IMR-90 (cell line): ENCODE results near the gene AGTR1. TPM values are rescaled to one million over a fixed set of nuclear protein-coding genes. Genes with fewer than 3 reads are reported as not detected.

Experiments used
- ATAC-seq: fragments of 200-7000 bp; cut with Tn5 transposase; 2 replicates; pipeline ENCODE4 v1.9.1; 2020; ENCODE audit warnings: low read depth, mild to moderate bottlenecking, moderate library complexity
- BruUV-seq: library from RNA; stranded (reverse); fragments of 400-500 nt; replicated peaks from 2 replicates; lab custom pipeline; 2021; lab: Mats Ljungman, UMichigan
- CTCF ChIA-PET: fragments of 300-600 bp; formaldehyde crosslinking; extraction: SDS; loops from one replicate; lab custom pipeline; 2021; ENCODE audit warnings: antibody characterized with exemption; lab: Yijun Ruan, JAX
- POLR2A ChIA-PET: fragments of 300-600 bp; sonication (Branson Sonifier 250); formaldehyde crosslinking; loops from one replicate; lab custom pipeline; 2022; ENCODE audit warnings: antibody characterized with exemption; ENCODE audit not compliant: unreplicated experiment; lab: Charles Lee
- DNase-seq: peaks from one replicate; pipeline ENCODE4 v3.0.0; 2013
- H2AFZ ChIP-seq: replicated peaks from 2 replicates; pipeline ENCODE3; 2013; ENCODE audit warnings: low read length, mild to moderate bottlenecking; ENCODE audit not compliant: poor library complexity
- H2AK5ac ChIP-seq: 2 replicates; pipeline ENCODE4 v1.6.1; 2013; ENCODE audit warnings: low read depth, low read length, inconsistent platforms
- H2AK9ac ChIP-seq: replicated peaks from 2 replicates; pipeline ENCODE3; 2013; ENCODE audit warnings: mild to moderate bottlenecking, low read depth, low read length, moderate library complexity; ENCODE audit not compliant: poor library complexity
- H2BK120ac ChIP-seq: 2 replicates; pipeline ENCODE4 v1.6.1; 2013; ENCODE audit warnings: low read depth, low read length, inconsistent platforms
- H2BK15ac ChIP-seq: 3 replicates; pipeline ENCODE4 v1.6.1; 2013; ENCODE audit warnings: low read depth, low read length, inconsistent platforms
- H2BK20ac ChIP-seq: 2 replicates; pipeline ENCODE4 v1.6.1; 2013; ENCODE audit warnings: low read depth, mild to moderate bottlenecking, inconsistent platforms, low read length, moderate library complexity
- H2BK5ac ChIP-seq: 2 replicates; pipeline ENCODE4 v1.6.1; 2013; ENCODE audit warnings: mild to moderate bottlenecking, low read depth, low read length, inconsistent platforms; ENCODE audit not compliant: poor library complexity, severe bottlenecking
- H3K14ac ChIP-seq: replicated peaks from 2 replicates; pipeline ENCODE4 v1.6.1; 2013; ENCODE audit warnings: low read depth, low read length, inconsistent platforms
- H3K18ac ChIP-seq: 2 replicates; pipeline ENCODE4 v1.6.1; 2013; ENCODE audit warnings: low read depth, low read length, control low read depth
- H3K23ac ChIP-seq: 2 replicates; pipeline ENCODE4 v1.6.1; 2013; ENCODE audit warnings: low read depth, low read length, inconsistent platforms
- H3K27ac ChIP-seq: 2 replicates; pipeline ENCODE4 v1.5.1; 2013; ENCODE audit warnings: mild to moderate bottlenecking, control low read depth, low read length; ENCODE audit not compliant: insufficient read depth
- H3K27me3 ChIP-seq: 2 replicates; pipeline ENCODE4 v1.6.1; 2013; ENCODE audit warnings: low read length; ENCODE audit not compliant: control insufficient read depth, insufficient read depth
- H3K36me3 ChIP-seq: 2 replicates; pipeline ENCODE4 v1.6.1; 2013; ENCODE audit warnings: low read length, mixed read lengths; ENCODE audit not compliant: control insufficient read depth, insufficient read depth
- H3K4ac ChIP-seq: 2 replicates; pipeline ENCODE4 v1.6.1; 2013; ENCODE audit warnings: low read depth, low read length, inconsistent platforms
- H3K4me1 ChIP-seq: 2 replicates; pipeline ENCODE4 v1.6.1; 2013; ENCODE audit warnings: low read length, mixed read lengths; ENCODE audit not compliant: control insufficient read depth, insufficient read depth
- H3K4me2 ChIP-seq: 2 replicates; pipeline ENCODE4 v1.6.1; 2013; ENCODE audit warnings: low read depth, mild to moderate bottlenecking, control low read depth, low read length, moderate library complexity
- H3K4me3 ChIP-seq: 2 replicates; pipeline ENCODE4 v1.5.1; 2013; ENCODE audit warnings: low read depth, mild to moderate bottlenecking, control low read depth, low read length, moderate library complexity; ENCODE audit not compliant: insufficient read depth
- H3K56ac ChIP-seq: 2 replicates; pipeline ENCODE4 v1.6.1; 2013; ENCODE audit warnings: low read length, inconsistent platforms; ENCODE audit not compliant: insufficient read depth; ENCODE audit errors: extremely low read depth
- H3K79me1 ChIP-seq, 2 experiments: 2 replicates each; pipeline ENCODE4 v1.6.1; 2013; ENCODE audit warnings: low read length in 2 of 2, inconsistent platforms in 1 of 2, low read depth in 1 of 2
- H3K9ac ChIP-seq: 2 replicates; pipeline ENCODE4 v1.6.1; 2013; ENCODE audit warnings: low read depth, low read length, control low read depth
- H3K9me1 ChIP-seq: 2 replicates; pipeline ENCODE4 v1.6.1; 2013; ENCODE audit warnings: low read length, inconsistent platforms; ENCODE audit not compliant: insufficient read depth
- H3K9me3 ChIP-seq: 2 replicates; pipeline ENCODE4 v1.6.1; 2013; ENCODE audit warnings: low read length; ENCODE audit not compliant: control insufficient read depth, insufficient read depth
- H4K20me1 ChIP-seq: 2 replicates; pipeline ENCODE4 v1.6.1; 2013; ENCODE audit warnings: low read length, inconsistent platforms; ENCODE audit not compliant: insufficient read depth
- H4K5ac ChIP-seq: 2 replicates; pipeline ENCODE4 v1.6.1; 2013; ENCODE audit warnings: mild to moderate bottlenecking, low read depth, low read length, control low read depth
- H4K8ac ChIP-seq, 2 experiments: 2 replicates each; pipeline ENCODE4 v1.6.1; 2013; ENCODE audit warnings: low read depth in 2 of 2, low read length in 2 of 2, control low read depth in 1 of 2, inconsistent platforms in 1 of 2
- H4K91ac ChIP-seq: 2 replicates; pipeline ENCODE4 v1.6.1; 2013; ENCODE audit warnings: low read depth, low read length, inconsistent platforms; ENCODE audit not compliant: insufficient read depth
- CEBPB ChIP-seq: IDR thresholded peaks from 2 replicates; pipeline ENCODE4 v1.6.1; 2012; ENCODE audit warnings: low read depth, low read length, improper control_type of control experiment
- CHD1 ChIP-seq: IDR thresholded peaks from 2 replicates; pipeline ENCODE4 v1.6.1; 2012; ENCODE audit warnings: low read depth, low read length, improper control_type of control experiment
- CTCF ChIP-seq: conservative IDR thresholded peaks from 2 replicates; pipeline ENCODE4 v1.5.1; 2012; ENCODE audit warnings: mild to moderate bottlenecking, low read depth, low read length, improper control_type of control experiment
- ELK1 ChIP-seq: fragments of 150-350 bp; IDR thresholded peaks from 2 replicates; pipeline ENCODE4 v1.6.1; 2016; ENCODE audit warnings: low read depth, mild to moderate bottlenecking, low read length, moderate library complexity, borderline replicate concordance
- FOS ChIP-seq: fragments of 150-350 bp; IDR thresholded peaks from 2 replicates; pipeline ENCODE4 v1.6.1; 2016; ENCODE audit warnings: low read depth, low read length
- MAFK ChIP-seq: IDR thresholded peaks from 2 replicates; pipeline ENCODE4 v1.6.1; 2012; ENCODE audit warnings: low read depth, low read length, improper control_type of control experiment
- MAZ ChIP-seq: IDR thresholded peaks from 2 replicates; pipeline ENCODE4 v1.6.1; 2012; ENCODE audit warnings: low read depth, mild to moderate bottlenecking, low read length, improper control_type of control experiment, moderate library complexity, borderline replicate concordance
- MXI1 ChIP-seq: IDR thresholded peaks from 2 replicates; pipeline ENCODE4 v1.6.1; 2012; ENCODE audit warnings: low read depth, mild to moderate bottlenecking, low read length, moderate library complexity, borderline replicate concordance
- POLR2A ChIP-seq: IDR thresholded peaks from 2 replicates; pipeline ENCODE4 v1.6.1; 2012; ENCODE audit warnings: mild to moderate bottlenecking, low read depth, low read length
- RFX5 ChIP-seq: IDR thresholded peaks from 2 replicates; pipeline ENCODE4 v1.8.0; 2012; ENCODE audit warnings: low read depth, mild to moderate bottlenecking, low read length, moderate library complexity
- SMC3 ChIP-seq: fragments of 150-350 bp; IDR thresholded peaks from 2 replicates; pipeline ENCODE4 v1.6.1; 2016; ENCODE audit warnings: low read depth, mild to moderate bottlenecking, antibody characterized with exemption, low read length, moderate library complexity
- USF2 ChIP-seq: fragments of 150-350 bp; IDR thresholded peaks from 2 replicates; pipeline ENCODE4 v1.6.1; 2017; ENCODE audit warnings: mild to moderate bottlenecking, antibody characterized with exemption, low read length, low read depth
- WGBS, 2 experiments: methylation state at CpG; one replicate each; pipeline versions ENCODE4 v1.1.5 to v1.1.7; 2013; ENCODE audit warnings: missing lambda C conversion rate in 2 of 2; ENCODE audit not compliant: insufficient read length in 1 of 2; ENCODE audit errors: extremely low coverage in 2 of 2; 5-methylcytosine and 5-hydroxymethylcytosine counted together
- dilution Hi-C: fragments of 300-500 bp; cut with HindIII; formaldehyde crosslinking; loops from one replicate; pipeline ENCODE4 v1.14.3; 2018; ENCODE audit warnings: low sequenced_read_pairs; ENCODE audit not compliant: unreplicated experiment
- in situ Hi-C: fragments of 300-500 bp; cut with MboI; formaldehyde crosslinking; loops from 3 replicates; pipeline ENCODE4 v1.14.3; 2019; ENCODE audit warnings: low sequenced_read_pairs, inconsistent platforms, mixed read lengths
- intact Hi-C: fragments of 100-400 bp; cut with micrococcal nuclease; formaldehyde crosslinking; loops from 2 replicates; pipeline ENCODE4 v1.10.0; 2022
- polyA plus RNA-seq, 3 experiments: library from polyadenylated mRNA; depleted of rRNA; stranded (reverse); fragments of >200 nt; gene quantifications; 2 replicates each; pipeline ENCODE4 v1.2.3, GENCODE V29; 2012; ENCODE audit warnings: low replicate concordance in 1 of 3
- total RNA-seq: library from RNA; depleted of rRNA; stranded (reverse); fragments of >200 nt; gene quantifications from 2 replicates; pipeline ENCODE4 v1.2.3, GENCODE V29; 2012

AGTR1 gene
- total and polyA plus RNA-seq, 2 of the 4 experiments (the other 2 are of a cell fraction), result 2.2 to 2.7 TPM

- Histone ChIP-seq H4K8ac (no peak overlapping the region), H3K27me3 (no peaks in the 10 kb centered on the region), H3K36me3 (no peaks in the 10 kb centered on the region), H3K4me1 (no peaks in the 10 kb centered on the region), H3K4me2 (no peak overlapping the region), H3K9me1 (no peaks in the 10 kb centered on the region), H3K4ac (no peak overlapping the region), H2BK5ac (no peak overlapping the region), H3K9me3 (no peaks in the 10 kb centered on the region), H4K20me1 (no peaks in the 10 kb centered on the region), H2BK120ac (no peak overlapping the region), H4K91ac (no peak overlapping the region), H3K18ac (no peak overlapping the region), H2AFZ (no peak overlapping the region), H4K5ac (no peak overlapping the region), H3K79me1 (no peaks in the 10 kb centered on the region), H2AK5ac (no peak overlapping the region), H3K23ac (no peak overlapping the region), H3K4me3 (no peak overlapping the region), H2BK20ac (no peak overlapping the region), H2BK15ac (no peak overlapping the region), H3K9ac (no peak overlapping the region), H2AK9ac (no peak overlapping the region), H3K27ac (no peak overlapping the region), H3K14ac (no peak overlapping the region), H3K56ac (no peak overlapping the region)
- dilution Hi-C loops, result no loop called here
- DNase-seq, result no peak
- in situ Hi-C loops, result no loop called here
- ChIA-PET CTCF (no interaction called here), POLR2A (no interaction called here)
- TF ChIP-seq RFX5 (no peak), MXI1 (no peak), USF2 (no peak), CHD1 (no peak), CEBPB (no peak), MAZ (no peak), POLR2A (no peak), SMC3 (no peak), FOS (no peak), ELK1 (no peak), MAFK (no peak), CTCF (no peak)
- no CpG with 5 or more reads among the region's 4 CpGs for WGBS, 2 experiments
- ATAC-seq, result no peak
- intact Hi-C loops, result no loop called here
- no TSS peak for BruUV-seq
Observed at GRCh38 chr3:148654433-148654832, 43.3 kb upstream of the AGTR1 start.
